ENCODE data around the gene RASA3.

GRCh38 chr13:114174529-114174961, 42.1 kb upstream of the RASA3 start:
- TF ChIP-seq CTCF (IDR thresholded peaks at IDR 0.05; ENCODE audit: extremely low read depth in 1 of 2, insufficient read depth in 1 of 2, low read depth in 1 of 2, low read length in 2 of 2) (no peak), MAX (IDR thresholded peaks at IDR 0.05; ENCODE audit: insufficient read depth, insufficient read length) (no peak), POLR2A (IDR thresholded peaks at IDR 0.05; ENCODE audit: low read depth, low read length) (no peak), POLR2AphosphoS5 (IDR thresholded peaks at IDR 0.05; ENCODE audit: insufficient read depth, low read depth, low read length) (no peak), EZH2 (IDR thresholded peaks at IDR 0.05; ENCODE audit: borderline replicate concordance, low read depth, low read length, severe bottlenecking) (no peak), MYC (IDR thresholded peaks at IDR 0.05; ENCODE audit: low read depth, low read length) (no peak), JUN (IDR thresholded peaks at IDR 0.05; ENCODE audit: borderline replicate concordance, insufficient read depth, insufficient read length, low read depth) (no peak)

Data from endothelial cell of umbilical vein (primary cell).